ENCODE measurements around the gene LIPE. TPM values are rescaled to one million over a fixed set of nuclear protein-coding genes. Genes with fewer than 3 reads are reported as not detected.
"Not testable (repeated sequence)": the region's sequence is repeated elsewhere in the genome, so short reads cannot be mapped to it uniquely, and the experiment has no call there.

LIPE gene
- total and polyA plus RNA-seq, 7 donors: 1.6 to 48.0 (median 7.5) TPM

DNA sequence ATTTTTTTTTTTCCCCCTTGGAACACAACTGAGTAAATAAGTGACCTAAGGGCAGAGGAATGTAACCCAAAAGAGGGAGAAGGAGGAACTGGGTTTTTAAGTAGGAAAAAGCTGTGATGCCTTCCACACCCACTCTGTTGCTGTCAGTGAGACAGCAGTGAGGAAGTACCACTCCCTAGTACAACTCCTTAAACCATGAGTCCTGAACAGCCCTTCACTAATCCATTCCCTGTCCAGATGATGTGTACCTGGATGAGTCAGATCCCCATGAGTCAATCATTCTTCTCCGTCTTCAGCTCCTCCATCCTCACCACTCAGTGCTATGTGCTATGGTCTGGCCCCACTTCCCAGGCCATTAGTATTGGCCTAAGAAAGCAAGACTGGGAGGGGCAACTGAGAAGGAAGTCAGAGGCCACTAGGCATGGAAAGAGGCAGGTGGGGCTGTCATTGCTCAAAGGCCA lies 28.5 kb upstream of the LIPE start:
- Histone ChIP-seq H3K4me1 (no peaks in the 10 kb centered on the region), H3K27me3 (no peaks in the 10 kb centered on the region), H3K36me3 (no peaks in the 10 kb centered on the region), H3K4me3 (no peak overlapping the region), H3K27ac (no peak overlapping the region), H3K9me3 (no peaks in the 10 kb centered on the region)
- no peak for TF ChIP-seq EP300 (IDR thresholded peaks at IDR 0.05)
- TF ChIP-seq, protein P1, sequence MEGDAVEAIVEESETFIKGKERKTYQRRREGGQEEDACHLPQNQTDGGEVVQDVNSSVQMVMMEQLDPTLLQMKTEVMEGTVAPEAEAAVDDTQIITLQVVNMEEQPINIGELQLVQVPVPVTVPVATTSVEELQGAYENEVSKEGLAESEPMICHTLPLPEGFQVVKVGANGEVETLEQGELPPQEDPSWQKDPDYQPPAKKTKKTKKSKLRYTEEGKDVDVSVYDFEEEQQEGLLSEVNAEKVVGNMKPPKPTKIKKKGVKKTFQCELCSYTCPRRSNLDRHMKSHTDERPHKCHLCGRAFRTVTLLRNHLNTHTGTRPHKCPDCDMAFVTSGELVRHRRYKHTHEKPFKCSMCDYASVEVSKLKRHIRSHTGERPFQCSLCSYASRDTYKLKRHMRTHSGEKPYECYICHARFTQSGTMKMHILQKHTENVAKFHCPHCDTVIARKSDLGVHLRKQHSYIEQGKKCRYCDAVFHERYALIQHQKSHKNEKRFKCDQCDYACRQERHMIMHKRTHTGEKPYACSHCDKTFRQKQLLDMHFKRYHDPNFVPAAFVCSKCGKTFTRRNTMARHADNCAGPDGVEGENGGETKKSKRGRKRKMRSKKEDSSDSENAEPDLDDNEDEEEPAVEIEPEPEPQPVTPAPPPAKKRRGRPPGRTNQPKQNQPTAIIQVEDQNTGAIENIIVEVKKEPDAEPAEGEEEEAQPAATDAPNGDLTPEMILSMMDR (IDR thresholded peaks at IDR 0.05): no peak
- TF ChIP-seq POLR2AphosphoS5 (IDR thresholded peaks at IDR 0.05): no peak
- TF ChIP-seq POLR2A (IDR thresholded peaks at IDR 0.05): no peak
- 19 to 58% methylated on average over 1 of the region's 1 CpG for WGBS, 2 donors
- intact Hi-C loops (cut with DNase I): no loop called here
- DNase-seq: no peak

DNA sequence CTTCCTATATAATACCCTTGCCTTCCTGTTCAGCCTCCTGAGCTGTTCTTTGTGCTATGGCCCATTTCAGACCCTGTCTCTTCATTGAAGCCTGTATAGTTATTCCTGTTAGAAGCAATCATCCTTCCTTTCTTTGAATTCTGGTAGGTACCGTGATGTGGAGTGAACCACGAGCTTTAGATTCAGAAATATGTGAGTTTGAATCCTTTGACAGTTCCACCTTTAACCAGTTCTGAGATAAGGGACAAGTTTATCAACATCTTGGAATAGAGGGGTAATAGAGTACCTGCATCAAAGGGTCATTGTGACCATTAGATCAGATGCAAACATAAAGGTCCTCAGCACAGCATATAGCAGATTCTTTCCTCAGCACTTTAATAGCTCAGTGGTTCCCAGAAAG lies 27.9 kb upstream of the LIPE start:
- intact Hi-C loops (cut with DNase I): no loop called here
- WGBS, 2 donors: 58 to 87% methylated on average over 2 of the region's 2 CpGs
- H3K36me3 ChIP-seq: no peaks in the 10 kb centered on the region

DNA sequence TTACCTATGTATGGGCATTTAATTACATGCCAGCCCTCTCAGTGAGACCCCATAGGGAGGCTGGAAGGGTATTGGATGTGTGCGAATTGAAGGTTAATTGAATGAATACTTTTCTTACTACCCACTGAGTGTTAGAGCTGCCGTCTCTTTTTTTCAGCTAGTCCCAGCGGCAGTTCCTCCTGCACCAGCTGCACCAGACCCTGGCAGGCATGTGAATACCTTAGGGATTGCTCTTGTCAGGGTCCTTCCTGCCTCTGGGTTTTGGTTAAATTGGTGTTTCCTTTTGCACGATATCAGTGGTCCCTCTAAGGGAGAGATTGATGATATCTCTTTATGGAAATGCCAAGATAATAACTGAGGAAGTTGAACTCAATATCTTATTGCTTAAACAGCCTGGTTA lies 25.4 kb upstream of the LIPE start:
- no peaks in the 10 kb centered on the region for H3K9me3 ChIP-seq
- H3K4me1 ChIP-seq: no peaks in the 10 kb centered on the region
- no peaks in the 10 kb centered on the region for H3K27me3 ChIP-seq
- no peak overlapping the region for H3K27ac ChIP-seq
- WGBS, 2 donors: 52 to 81% methylated on average over 4 of the region's 4 CpGs
- intact Hi-C loops (cut with DNase I): no loop called here
- no peaks in the 10 kb centered on the region for H3K36me3 ChIP-seq
- no peak overlapping the region for H3K4me3 ChIP-seq
- DNase-seq: no peak
- no peak for TF ChIP-seq POLR2A (IDR thresholded peaks at IDR 0.05)
- TF ChIP-seq, protein P1 (IDR thresholded peaks at IDR 0.05): no peak
- no peak for TF ChIP-seq POLR2AphosphoS5 (IDR thresholded peaks at IDR 0.05)
- no peak for TF ChIP-seq EP300 (IDR thresholded peaks at IDR 0.05)

More for the DNA sequence above, 27.9 kb upstream of the LIPE start:
- no peaks in the 10 kb centered on the region for H3K9me3 ChIP-seq
- no peaks in the 10 kb centered on the region for H3K4me1 ChIP-seq
- TF ChIP-seq, protein P1 (IDR thresholded peaks at IDR 0.05): no peak
- no peak for TF ChIP-seq EP300 (IDR thresholded peaks at IDR 0.05)
- TF ChIP-seq POLR2A (IDR thresholded peaks at IDR 0.05): no peak
- H3K27ac ChIP-seq: no peak overlapping the region
- no peaks in the 10 kb centered on the region for H3K27me3 ChIP-seq
- DNase-seq: no peak
- H3K4me3 ChIP-seq: no peak overlapping the region

DNA sequence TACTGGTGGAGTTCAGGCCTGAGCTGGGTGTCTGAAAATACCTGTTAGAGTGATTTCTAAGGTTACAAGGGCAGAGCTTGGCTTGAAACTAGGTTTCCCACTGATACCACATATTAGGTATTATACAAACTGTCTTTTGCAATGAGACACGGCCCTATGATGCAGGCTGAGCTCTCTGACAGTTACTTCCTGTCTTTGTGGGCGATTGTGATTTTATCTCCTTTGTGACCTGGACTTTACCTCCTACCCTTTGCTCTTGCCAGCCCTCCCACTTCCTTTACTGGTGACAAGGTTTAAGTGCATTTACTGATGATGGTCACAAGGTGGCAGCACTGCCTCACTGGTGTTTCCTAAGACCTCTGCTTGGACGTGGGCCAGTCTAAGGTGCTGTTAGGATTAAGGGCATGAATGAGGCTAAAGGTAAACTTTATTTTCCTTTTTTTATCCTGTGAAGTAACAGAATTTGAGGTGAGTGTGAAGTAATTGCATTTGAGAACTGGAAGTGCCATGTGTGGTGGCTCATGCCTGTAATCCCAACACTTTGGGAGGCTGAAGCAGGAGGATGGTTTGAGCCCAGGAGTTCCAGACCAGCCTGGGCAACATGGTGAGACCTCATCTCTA lies 23.2 kb upstream of the LIPE start:
- WGBS, 2 donors: 0% methylated on average over 3 of the region's 3 CpGs
- Histone ChIP-seq H3K36me3 (no peaks in the 10 kb centered on the region), H3K4me3 (no peak overlapping the region), H3K27ac (no peak overlapping the region), H3K4me1 (no peaks in the 10 kb centered on the region), H3K27me3 (no peaks in the 10 kb centered on the region), H3K9me3 (no peaks in the 10 kb centered on the region)
- intact Hi-C loops (cut with DNase I): no loop called here
- peak; percentile 89 for DNase-seq
- peak in 2 of 4 donors; percentile 11 to 59 for TF ChIP-seq POLR2AphosphoS5 (IDR thresholded peaks at IDR 0.05)
- TF ChIP-seq, protein P1 (IDR thresholded peaks at IDR 0.05): peak; percentile 60 to 89 (median 77)
- TF ChIP-seq EP300 (IDR thresholded peaks at IDR 0.05): no peak
- no peak for TF ChIP-seq POLR2A (IDR thresholded peaks at IDR 0.05)

DNA sequence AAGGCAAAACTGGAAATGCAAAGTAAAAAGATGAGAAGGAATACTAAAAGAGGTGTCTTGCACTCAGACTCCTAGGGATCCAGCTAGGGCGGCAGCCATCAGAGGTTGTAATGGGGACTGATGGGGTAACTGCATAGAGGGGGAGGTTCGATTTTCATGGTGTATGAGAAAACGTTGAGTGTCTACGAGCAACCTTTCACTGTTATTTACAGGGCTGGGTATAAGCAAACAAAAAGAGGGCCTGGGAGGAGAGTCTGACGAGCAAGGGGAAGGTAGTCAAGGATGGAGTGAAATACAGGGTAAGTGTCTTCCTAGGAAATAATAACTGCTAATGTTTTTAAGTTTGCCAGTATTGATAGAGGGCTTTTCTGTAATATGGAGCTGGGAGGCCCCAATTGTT lies 21.1 kb upstream of the LIPE start:
- H3K9me3 ChIP-seq; H3K27ac ChIP-seq; H3K27me3 ChIP-seq; H3K4me3 ChIP-seq; intact Hi-C loops (cut with DNase I); DNase-seq; H3K4me1 ChIP-seq; H3K36me3 ChIP-seq: not testable (repeated sequence)
- WGBS, 2 donors: 32 to 74% methylated on average over 5 of the region's 5 CpGs
